ENCODE measurements around the gene SEC31B. TPM values are rescaled to one million over a fixed set of nuclear protein-coding genes. Genes with fewer than 3 reads are reported as not detected.

Gene SEC31B
- total and polyA plus RNA-seq, 9 of the 15 experiments (the other 6 are each of a cell fraction or from before 2014, with no cell fraction given), result 0.91 to 7.0 (median 2.4) TPM

- intact Hi-C loops (cut with micrococcal nuclease), result no loop called here
- under 1% methylated on average over 26 of the region's 43 CpGs for WGBS (ENCODE audit: insufficient coverage, low coverage, missing lambda C conversion rate)
- Histone ChIP-seq H2AFZ (ENCODE audit: low read depth, low read length) (peak within 1 kb of the TSS; percentile 92), H3K9me3 (replicated peaks; ENCODE audit: control insufficient read depth, insufficient read depth, low read depth, low read length) (no peaks in the 10 kb centered on the region; the same call in 1 of the 2 replicates), H4K20me1 (replicated peaks; ENCODE audit: control insufficient read depth, insufficient read depth, low read length) (no peaks in the 10 kb centered on the region), H3K4me2 (ENCODE audit: insufficient read depth, low read length) (peak within 1 kb of the TSS; percentile 82), H3K27me3 (ENCODE audit: control insufficient read depth in 2 of 2, insufficient read depth in 2 of 2, low read length in 2 of 2) (no peaks in the 10 kb centered on the region), H3K79me2 (ENCODE audit: control insufficient read depth, insufficient read depth, low read length) (peaks cover 24% of the 10 kb centered on the region), H3K9me1 (ENCODE audit: control insufficient read depth, insufficient read depth, low read length) (no peaks in the 10 kb centered on the region), H3K4me1 (replicated peaks in 1 of 2; ENCODE audit: control insufficient read depth in 2 of 2, insufficient read depth in 2 of 2, low read length in 2 of 2) (peaks cover 0 to 17% of the 10 kb centered on the region in 2 experiments; a peak in 3 of 5 replicates), H3K4me3 (peak within 1 kb of the TSS; percentile 82), H3K9ac (ENCODE audit: insufficient read depth in 1 of 2, low read depth in 2 of 2, low read length in 2 of 2) (peak within 1 kb of the TSS; percentile 86 to 92), H3K36me3 (ENCODE audit: control insufficient read depth, insufficient read depth, low read length) (peaks cover 37% of the 10 kb centered on the region), H3K27ac (ENCODE audit: extremely low read depth, low read depth, low read length) (peak within 1 kb of the TSS; percentile 82)
- ChIA-PET POLR2A (interaction anchor here (0.8 kb wide), 1 partner anchor 244 kb away, joined by 3 read pairs; no protein-coding TSS in a partner anchor), CTCF (ENCODE audit: low intra/inter-chr PET ratio) (no interaction called here)
- ATAC-seq (peak; percentile 92), FAIRE-seq (peak; percentile 52), DNase-seq (ENCODE audit: extremely low read depth in 1 of 4, low spot score in 3 of 4) (peak; percentile 77 to 86 (median 78))
- BruUV-seq (replicated peaks), result no TSS peak
- in situ Hi-C loops (cut with MboI), result no loop called here
- peak; percentile 80 for TF ChIP-seq RBFOX2 (IDR thresholded peaks at IDR 0.05; ENCODE audit: low read depth, low read length)
- TF ChIP-seq E2F6 (IDR thresholded peaks at IDR 0.05; ENCODE audit: borderline replicate concordance in 1 of 2, extremely low read depth in 1 of 2, insufficient read depth in 1 of 2, insufficient read length in 1 of 2, low read depth in 1 of 2, low read length in 1 of 2, poor library complexity in 1 of 2, severe bottlenecking in 1 of 2), result peak in 1 of 2 experiments; percentile 26
- no peak for TF ChIP-seq NR2C2 (CRISPR knock-in tag; IDR thresholded peaks at IDR 0.05)
- peak; percentile 64 for TF ChIP-seq NR2C2 (tag; IDR thresholded peaks at IDR 0.05)
- peak; percentile 90 for TF ChIP-seq ZNF407 (IDR thresholded peaks at IDR 0.05; ENCODE audit: low read depth)
- no peak for TF ChIP-seq STAT6 (CRISPR knock-in tag; IDR thresholded peaks at IDR 0.05)
Observed at GRCh38 chr10:100529475-100530298, 10.0 kb upstream of the SEC31B start, which contains the start of gene NDUFB8. Gene NDUFB8, minus strand, starts transcription at chr10:100529871. Its CDS starts 20 bp downstream, at chr10:100529851.
